Measurements from ENCODE around the gene OPRM1. TPM values are rescaled to one million over a fixed set of nuclear protein-coding genes. Genes with fewer than 3 reads are reported as not detected.
A peak's percentile ranks its signal among the peaks of the same experiment; 100 is the strongest.

The OPRM1 gene
- total RNA-seq, 1 experiment from 2014 or later: not detected

DNA sequence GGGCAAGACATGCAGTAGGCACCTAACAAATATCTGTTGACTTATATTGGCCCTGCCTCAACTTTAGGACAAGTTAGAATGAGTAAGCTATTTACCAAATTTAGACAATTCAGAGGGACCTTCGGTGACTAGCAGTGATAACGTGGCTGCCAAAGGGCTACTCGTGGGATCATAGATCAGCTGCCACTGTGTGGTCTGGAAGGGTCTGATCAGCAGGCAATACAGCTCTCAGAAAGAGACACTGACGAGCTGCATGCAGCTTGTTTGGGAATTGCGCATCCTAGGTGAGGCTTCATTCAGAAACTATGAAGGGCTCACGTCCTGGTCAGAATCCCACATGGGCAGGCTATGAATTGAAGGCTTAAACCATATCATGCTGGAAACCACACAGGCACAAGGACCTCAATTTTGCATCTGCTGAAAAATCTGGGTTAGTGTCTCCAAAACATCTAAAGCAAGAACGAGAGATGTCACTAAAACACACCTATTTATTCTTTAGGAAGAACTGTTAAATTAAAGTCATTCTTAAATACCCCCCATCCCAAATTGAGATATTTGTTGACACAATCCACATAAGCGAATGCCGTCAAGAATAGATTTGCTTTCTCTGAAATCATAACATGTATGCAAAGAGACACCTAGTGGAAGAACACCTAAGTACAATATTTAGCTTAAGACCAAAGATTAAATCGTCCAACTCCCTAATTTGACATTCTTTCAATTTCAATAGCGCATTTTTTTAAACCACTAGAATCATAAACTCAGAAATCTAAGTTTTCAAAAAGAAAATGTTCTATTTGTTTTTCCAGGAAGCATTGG, 238.0 kb downstream of the OPRM1 start:
- peak; percentile 47 for DNase-seq (ENCODE audit: low spot score)

GRCh38 chr6:154277629-154278017, 238.6 kb downstream of the OPRM1 start:
- no peak for DNase-seq (ENCODE audit: low spot score)

- DNase-seq (ENCODE audit: low spot score): no peak
Measured at GRCh38 chr6:154280521-154280920, 241.5 kb downstream of the OPRM1 start.

DNA sequence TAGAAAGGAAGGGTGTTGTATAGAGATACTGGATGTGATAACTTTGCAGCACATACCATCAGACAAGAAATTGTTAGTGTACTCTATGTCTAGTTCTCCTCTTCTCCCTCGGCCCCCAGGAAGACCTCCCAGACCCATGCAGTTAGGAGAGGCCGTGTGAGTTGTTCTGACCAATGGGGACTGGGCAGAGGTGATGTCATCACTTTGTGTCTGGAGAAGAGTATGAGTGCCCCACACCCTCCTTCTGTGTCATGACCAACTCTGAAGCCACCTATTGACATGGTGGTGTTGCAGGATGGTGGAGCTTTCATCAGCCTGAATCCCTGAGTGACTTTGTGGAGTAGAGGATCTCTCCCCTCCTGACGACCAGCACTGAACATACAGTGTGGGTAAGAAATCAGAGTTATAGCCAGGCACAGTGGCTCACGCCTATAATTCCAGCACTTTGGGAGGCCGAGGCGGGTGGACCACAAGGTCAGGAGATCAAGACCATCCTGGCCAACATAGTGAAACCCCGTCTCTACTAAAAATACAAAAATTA, 245.3 kb downstream of the OPRM1 start:
- DNase-seq (ENCODE audit: low spot score): no peak

GRCh38 chr6:154285826-154286225, 246.8 kb downstream of the OPRM1 start:
- no peak for DNase-seq (ENCODE audit: low spot score)

- DNase-seq (ENCODE audit: low spot score): peak; percentile 10
Measured at GRCh38 chr6:154289818-154290508, 250.9 kb downstream of the OPRM1 start.

GRCh38 chr6:154292066-154292465, 253.0 kb downstream of the OPRM1 start:
- DNase-seq (ENCODE audit: low spot score): no peak

DNA sequence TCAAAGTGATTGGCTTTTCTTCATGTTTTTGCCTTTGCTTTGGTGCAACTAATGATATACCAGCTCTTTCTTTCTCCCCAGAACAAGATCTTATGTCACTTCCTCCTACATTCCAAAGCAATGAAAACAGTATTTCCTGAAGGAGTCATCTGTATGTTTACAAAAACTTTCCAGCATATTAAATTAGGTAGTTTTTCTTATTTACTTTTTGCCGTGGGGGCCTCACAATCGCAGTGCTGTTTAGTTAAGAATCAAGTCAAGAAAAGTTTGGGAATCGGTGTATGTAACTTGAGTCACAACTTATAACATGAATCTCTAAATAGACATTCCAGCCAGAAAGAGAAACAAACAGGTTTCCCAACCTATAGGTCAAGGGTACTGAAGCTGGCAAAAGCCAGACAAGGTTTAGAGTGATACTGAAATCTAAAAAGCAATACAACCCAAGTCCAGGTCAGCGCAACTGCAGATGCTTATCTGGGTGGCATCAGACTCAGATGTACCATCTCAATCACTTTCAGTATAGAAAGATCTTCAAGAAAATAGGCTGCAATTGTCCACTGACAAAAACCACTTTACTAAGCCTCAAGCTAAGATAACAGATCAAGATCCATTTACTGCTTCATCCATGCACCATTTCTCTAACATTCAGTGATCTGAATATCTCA, 253.9 kb downstream of the OPRM1 start:
- DNase-seq (ENCODE audit: low spot score): peak; percentile 86

GRCh38 chr6:154295733-154296132, 256.7 kb downstream of the OPRM1 start:
- DNase-seq (ENCODE audit: low spot score): no peak

All from H4 (cell line).